HepG2 (cell line): Measurements from ENCODE around the gene RIN3. TPM values are rescaled to one million over a fixed set of nuclear protein-coding genes. Genes with fewer than 3 reads are reported as not detected.
A peak's percentile ranks its signal among the peaks of the same experiment; 100 is the strongest.

Experiments
- ATAC-seq: fragments of 200-7000 bp; cut with Tn5 transposase; 3 replicates; pipeline ENCODE4 v1.9.1; 2020; ENCODE audit warnings: mild to moderate bottlenecking, moderate library complexity
- BruUV-seq: library from RNA; stranded (reverse); fragments of 400-500 nt; replicated peaks from 2 replicates; lab custom pipeline; 2021; lab: Mats Ljungman, UMichigan
- CTCF ChIA-PET: fragments of 300-600 bp; formaldehyde crosslinking; extraction: SDS; loops from one replicate; lab custom pipeline; 2021; ENCODE audit warnings: low total read pairs, inconsistent platforms, low intra/inter-chr PET ratio; lab: Yijun Ruan, JAX
- POLR2A ChIA-PET: fragments of 350-600 bp; sonication (Branson Sonifier 250); formaldehyde crosslinking; loops from one replicate; lab custom pipeline; 2020; ENCODE audit warnings: antibody characterized with exemption, inconsistent platforms; lab: Yijun Ruan, JAX
- DNase-seq: peaks from one replicate; pipeline ENCODE4 v3.0.0-alpha.2; 2015; ENCODE audit warnings: low spot score
- FAIRE-seq: peaks from 3 replicates; lab custom pipeline; 2011; peaks lifted over from hg19 to GRCh38; lab: Jason Lieb, UNC
- H2AFZ ChIP-seq: one replicate; pipeline ENCODE4 v1.6.1; 2011; ENCODE audit warnings: low read length, inconsistent platforms
- H3K27ac ChIP-seq: fragments of 300-600 bp; 3 replicates; pipeline ENCODE4 v1.8.0; 2011; ENCODE audit warnings: mixed run types, mild to moderate bottlenecking, mixed read lengths, low read length, inconsistent platforms; ENCODE audit not compliant: insufficient read depth; ENCODE audit errors: extremely low read length
- H3K27me3 ChIP-seq, 2 experiments: fragments of 200-600 bp in 1 of 2; 2 replicates in 1 of 2; 3 replicates in 1 of 2; pipeline versions ENCODE4 v1.6.0 to v1.8.0; 2011; ENCODE audit warnings: low read length in 2 of 2, mild to moderate bottlenecking in 2 of 2, moderate library complexity in 2 of 2, inconsistent platforms in 1 of 2; ENCODE audit not compliant: insufficient read depth in 2 of 2, control insufficient read depth in 1 of 2
- H3K36me3 ChIP-seq, 2 experiments: fragments of 200-600 bp in 1 of 2; replicated peaks in 1 of 2; 2 replicates in 1 of 2; 3 replicates in 1 of 2; pipeline versions ENCODE4 v1.5.1 to v1.8.0; 2011; ENCODE audit warnings: low read length in 2 of 2, inconsistent platforms in 1 of 2; ENCODE audit not compliant: insufficient read depth in 2 of 2, control insufficient read depth in 1 of 2
- H3K4me1 ChIP-seq: 2 replicates; pipeline ENCODE4 v1.5.1; 2012; ENCODE audit warnings: low read length, inconsistent platforms; ENCODE audit not compliant: insufficient read depth
- H3K4me2 ChIP-seq: 2 replicates; pipeline ENCODE4 v1.6.0; 2011; ENCODE audit warnings: low read depth, low read length, inconsistent platforms
- H3K4me3 ChIP-seq, 3 experiments: fragments of 200-600 bp in 1 of 3; sonication (generic), shearing (Covaris generic) in 1 of 3; replicated peaks in 1 of 3; 2 replicates each; pipeline ENCODE4 v1.5.1; 2011 to 2016; ENCODE audit warnings: low read length in 3 of 3, inconsistent platforms in 2 of 3, low read depth in 2 of 3, mild to moderate bottlenecking in 2 of 3, control low read depth in 1 of 3, mixed read lengths in 1 of 3; ENCODE audit not compliant: insufficient read depth in 1 of 3
- H3K79me2 ChIP-seq: one replicate; pipeline ENCODE4 v1.6.1; 2011; ENCODE audit warnings: low read length, inconsistent platforms; ENCODE audit not compliant: insufficient read depth
- H3K9ac ChIP-seq: 2 replicates; pipeline ENCODE4 v1.6.0; 2011; ENCODE audit warnings: mild to moderate bottlenecking, low read depth, low read length, inconsistent platforms; ENCODE audit not compliant: insufficient read depth
- H3K9me3 ChIP-seq: 2 replicates; pipeline ENCODE4 v1.5.1; 2012; ENCODE audit warnings: mild to moderate bottlenecking, low read length
- H4K20me1 ChIP-seq: 2 replicates; pipeline ENCODE4 v1.6.0; 2011; ENCODE audit warnings: inconsistent platforms, mild to moderate bottlenecking, low read length, moderate library complexity; ENCODE audit not compliant: insufficient read depth
- ERF ChIP-seq: IDR thresholded peaks from 2 replicates; pipeline ENCODE4 v1.6.1; 2018; ENCODE audit warnings: missing biosample characterization, missing genetic modification reagents
- ZBTB40 ChIP-seq, 2 experiments: fragments of 450-650 bp in 1 of 2; sonication (generic) in 1 of 2; formaldehyde crosslinking in 1 of 2; IDR thresholded peaks; 2 replicates each; pipeline versions ENCODE4 v1.6.1 to v1.8.0; 2016 to 2022; ENCODE audit warnings: antibody characterized with exemption in 1 of 2, mild to moderate bottlenecking in 1 of 2, missing genetic modification reagents in 1 of 2
- WGBS: methylation state at CpG from one replicate; pipeline ENCODE4 v1.1.6; 2017; ENCODE audit warnings: low lambda C conversion rate; 5-methylcytosine and 5-hydroxymethylcytosine counted together
- in situ Hi-C: cut with HindIII; loops from 2 replicates; pipeline ENCODE4 v1.10.0; 2017; ENCODE audit warnings: low pct_unique_long_range_greater_than_20kb; ENCODE audit not compliant: extremely low pct_ligation_motif_present
- intact Hi-C: fragments of 100-400 bp; cut with micrococcal nuclease; formaldehyde crosslinking; loops from one replicate; pipeline ENCODE4 v1.10.0; 2022; ENCODE audit not compliant: unreplicated experiment
- polyA plus RNA-seq, 8 experiments: library from polyadenylated mRNA; depleted of rRNA in 3 of 8; stranded (reverse) in 7 of 8; unstranded in 1 of 8; fragments of >200 nt; fragmentation: Illumina TruSeq in 4 of 8; extraction: Trizol in 4 of 8; gene quantifications; 2 replicates each; pipeline versions ENCODE4 v1.2.1 to v1.2.3, GENCODE V29; 2011 to 2016; ENCODE audit warnings: low read depth in 4 of 8, missing spikeins in 1 of 8, mixed read lengths in 1 of 8; ENCODE audit not compliant: insufficient read depth in 1 of 8
- total RNA-seq, 5 experiments: library from RNA; depleted of rRNA; stranded (reverse); fragments of >200 nt; fragmentation: Illumina TruSeq; extraction: Trizol; gene quantifications; 2 replicates each; pipeline ENCODE4 v1.2.3, GENCODE V29; 2016; ENCODE audit warnings: low read depth in 1 of 5

Gene RIN3
- total and polyA plus RNA-seq, 2 of the 13 experiments (the other 11 are each of a cell fraction or from before 2014, with no cell fraction given): 2.3 to 3.6 TPM

GRCh38 chr14:92737619-92738188, 224.1 kb downstream of the RIN3 start:
- Histone ChIP-seq H3K9me3 (no peaks in the 10 kb centered on the region), H3K27ac (no peak overlapping the region), H3K4me1 (peaks cover 9% of the 10 kb centered on the region; the same call in 1 of the 2 replicates)
- intact Hi-C loops: no loop called here
- TF ChIP-seq ERF (CRISPR knock-in tag) (no peak), ZBTB40 (IDR thresholded peaks at IDR 0.05) (no peak), ZBTB40 (CRISPR knock-in tag; IDR thresholded peaks at IDR 0.05) (peak; percentile 48; the same call in 1 of the 2 replicates)
- TF ChIP-seq, all 625 proteins: peak for 1
- Histone ChIP-seq H2AFZ (no peak overlapping the region), H3K9ac (no peak overlapping the region), H4K20me1 (no peaks in the 10 kb centered on the region), H3K79me2 (peaks cover 2% of the 10 kb centered on the region), H3K36me3 (peaks cover 0 to 1% of the 10 kb centered on the region in 2 experiments; a peak in 3 of 5 replicates), H3K27me3 (no peaks in the 10 kb centered on the region), H3K4me2 (no peak overlapping the region), H3K4me3 (no peak overlapping the region)
- no peak for DNase-seq
- CTCF ChIA-PET: no interaction called here
- in situ Hi-C loops: no loop called here
- 92% methylated on average over 4 of the region's 4 CpGs for WGBS
- FAIRE-seq: no peak
- BruUV-seq: no TSS peak
- no peak for ATAC-seq
- POLR2A ChIA-PET: interaction anchor here (1.0 kb wide), 1 partner anchor 11 kb away, joined by 3 read pairs; the partner anchor contains the start of gene LGMN

Other genes starting within 250 kb of the RIN3 start
- gene SLC24A4, start 190.6 kb upstream of the RIN3 start, total RNA-seq (2016; rRNA removed; fragmentation: Illumina TruSeq; extraction: Trizol): not detected in 2 replicates
- not detected in 2 replicates for gene SLC24A4, start 190.6 kb upstream of the RIN3 start, polyA plus RNA-seq (2011; rRNA removed)
- 10.4 and 28.9 TPM in 2 replicates for gene LGMN, start 234.8 kb downstream of the RIN3 start, total RNA-seq (2016; rRNA removed; fragmentation: Illumina TruSeq; extraction: Trizol)
- 76.4 and 83.6 TPM in 2 replicates for gene LGMN, start 234.8 kb downstream of the RIN3 start, polyA plus RNA-seq (2011; rRNA removed)